SU-DHL-6 (cell line): ENCODE measurements around the gene SOCS3.

Source experiments
- H2AFZ ChIP-seq: fragments of 200-600 bp; sonication (generic); 2 replicates; pipeline ENCODE4 v1.6.1; 2014; ENCODE audit warnings: low read depth, mild to moderate bottlenecking, moderate library complexity, mixed read lengths, antibody characterized with exemption, low read length; ENCODE audit not compliant: severe bottlenecking
- H3F3A ChIP-seq: fragments of 200-600 bp; shearing (Covaris generic); 2 replicates; pipeline ENCODE4 v1.6.0; 2016; ENCODE audit warnings: antibody characterized with exemption, mild to moderate bottlenecking; ENCODE audit not compliant: insufficient read depth
- H3K27ac ChIP-seq: fragments of 200-600 bp; sonication (generic); 2 replicates; pipeline ENCODE4 v1.5.1; 2016; ENCODE audit warnings: low read depth, mild to moderate bottlenecking, low read length, moderate library complexity, mixed read lengths
- H3K27me3 ChIP-seq: fragments of 200-600 bp; sonication (generic), shearing (Covaris generic); 2 replicates; pipeline ENCODE4 v1.6.0; 2014; ENCODE audit warnings: mild to moderate bottlenecking, low read length
- H3K36me3 ChIP-seq: fragments of 200-600 bp; sonication (generic); 2 replicates; pipeline ENCODE4 v1.6.1; 2014; ENCODE audit warnings: mild to moderate bottlenecking, low read length, mixed read lengths
- H3K4me2 ChIP-seq: fragments of 300-600, 200-600 bp; shearing (Covaris generic), sonication (generic); 2 replicates; pipeline ENCODE4 v1.6.0; 2014; ENCODE audit warnings: low read length, low read depth, mild to moderate bottlenecking; ENCODE audit not compliant: poor library complexity, severe bottlenecking
- H3K4me3 ChIP-seq: fragments of 200-600 bp; sonication (generic); 2 replicates; pipeline ENCODE4 v1.5.1; 2014; ENCODE audit warnings: antibody characterized with exemption, low read length, mild to moderate bottlenecking, mixed read lengths; ENCODE audit not compliant: insufficient read depth, poor library complexity, severe bottlenecking
- H3K79me2 ChIP-seq: fragments of 200-600 bp; sonication (generic); 2 replicates; pipeline ENCODE4 v1.6.1; 2014; ENCODE audit warnings: mild to moderate bottlenecking, low read length, moderate library complexity; ENCODE audit not compliant: insufficient read depth
- H3K9ac ChIP-seq: fragments of 200-600 bp; sonication (generic); 2 replicates; pipeline ENCODE4 v1.7.0; 2014; ENCODE audit warnings: mild to moderate bottlenecking, low read length
- H3K9me2 ChIP-seq: fragments of 200-600 bp; sonication (generic); replicated peaks from 2 replicates; pipeline ENCODE4 v1.6.1; 2014; ENCODE audit warnings: low read length; ENCODE audit not compliant: insufficient read depth
- H3K9me3 ChIP-seq: fragments of 200-600 bp; sonication (generic); 2 replicates; pipeline ENCODE4 v1.6.1; 2014; ENCODE audit warnings: low read length, mixed read lengths; ENCODE audit not compliant: insufficient read depth
- H4K20me1 ChIP-seq: fragments of 200-600 bp; sonication (generic); 2 replicates; pipeline ENCODE4 v1.6.1; 2014; ENCODE audit warnings: low read depth, mild to moderate bottlenecking, antibody characterized with exemption, low read length, moderate library complexity, mixed read lengths
- EZH2phosphoT487 ChIP-seq: fragments of 200-600 bp; sonication (generic), shearing (Covaris generic); conservative IDR thresholded peaks from 2 replicates; pipeline ENCODE4 v1.6.1; 2018; ENCODE audit warnings: mild to moderate bottlenecking, antibody characterized with exemption, low read length, moderate library complexity, mixed read lengths
- TF ChIP-seq, protein P1 (sequence below): fragments of 200-600 bp; sonication (generic); IDR thresholded peaks from one replicate; pipeline ENCODE4 v1.5.1; 2017; ENCODE audit warnings: antibody characterized with exemption, mild to moderate bottlenecking, low read length, moderate library complexity; ENCODE audit not compliant: insufficient read depth, poor library complexity, severe bottlenecking

Gene SOCS3

DNA sequence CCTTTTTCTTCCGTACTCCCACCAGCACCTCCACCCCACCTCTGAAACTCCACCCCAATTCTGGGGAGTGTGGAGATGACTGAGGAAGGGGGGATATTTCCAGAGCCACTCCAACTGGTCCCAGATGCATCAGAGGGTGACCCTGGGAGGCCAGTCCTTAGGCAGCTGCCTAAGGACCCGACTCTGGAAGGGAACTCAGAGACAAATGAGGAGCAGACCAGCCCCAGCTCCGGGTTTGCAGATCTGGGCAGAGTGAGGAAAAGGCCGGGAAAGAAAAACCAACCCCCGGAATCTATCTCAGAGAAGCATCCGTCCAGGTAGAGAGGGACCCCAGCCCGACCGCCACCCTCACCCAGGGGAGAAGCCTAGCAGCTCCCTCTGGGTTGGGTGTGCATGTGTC is 41.5 kb downstream of the SOCS3 start:
- H3K27ac ChIP-seq: no peak overlapping the region
- no peak overlapping the region for H3K4me2 ChIP-seq

GRCh38 chr17:78317794-78318400 is 42.0 kb downstream of the SOCS3 start:
- TF ChIP-seq, protein P1, sequence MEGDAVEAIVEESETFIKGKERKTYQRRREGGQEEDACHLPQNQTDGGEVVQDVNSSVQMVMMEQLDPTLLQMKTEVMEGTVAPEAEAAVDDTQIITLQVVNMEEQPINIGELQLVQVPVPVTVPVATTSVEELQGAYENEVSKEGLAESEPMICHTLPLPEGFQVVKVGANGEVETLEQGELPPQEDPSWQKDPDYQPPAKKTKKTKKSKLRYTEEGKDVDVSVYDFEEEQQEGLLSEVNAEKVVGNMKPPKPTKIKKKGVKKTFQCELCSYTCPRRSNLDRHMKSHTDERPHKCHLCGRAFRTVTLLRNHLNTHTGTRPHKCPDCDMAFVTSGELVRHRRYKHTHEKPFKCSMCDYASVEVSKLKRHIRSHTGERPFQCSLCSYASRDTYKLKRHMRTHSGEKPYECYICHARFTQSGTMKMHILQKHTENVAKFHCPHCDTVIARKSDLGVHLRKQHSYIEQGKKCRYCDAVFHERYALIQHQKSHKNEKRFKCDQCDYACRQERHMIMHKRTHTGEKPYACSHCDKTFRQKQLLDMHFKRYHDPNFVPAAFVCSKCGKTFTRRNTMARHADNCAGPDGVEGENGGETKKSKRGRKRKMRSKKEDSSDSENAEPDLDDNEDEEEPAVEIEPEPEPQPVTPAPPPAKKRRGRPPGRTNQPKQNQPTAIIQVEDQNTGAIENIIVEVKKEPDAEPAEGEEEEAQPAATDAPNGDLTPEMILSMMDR: no peak
- TF ChIP-seq EZH2phosphoT487: no peak
- no peak overlapping the region for H3K4me2 ChIP-seq

More for the DNA sequence above, 41.5 kb downstream of the SOCS3 start:
- Histone ChIP-seq H3K9me3 (no peaks in the 10 kb centered on the region), H3K9me2 (no peaks in the 10 kb centered on the region), H3K36me3 (no peaks in the 10 kb centered on the region), H3F3A (no peaks in the 10 kb centered on the region), H3K27me3 (no peaks in the 10 kb centered on the region), H4K20me1 (no peaks in the 10 kb centered on the region), H2AFZ (no peak overlapping the region), H3K79me2 (no peaks in the 10 kb centered on the region), H3K9ac (no peak overlapping the region), H3K4me3 (no peak overlapping the region)
- TF ChIP-seq EZH2phosphoT487: no peak
- TF ChIP-seq, protein P1: no peak

GRCh38 chr17:78316867-78317789 is 42.7 kb downstream of the SOCS3 start:
- TF ChIP-seq EZH2phosphoT487: no peak
- TF ChIP-seq, protein P1: no peak
- Histone ChIP-seq H3K27me3 (no peaks in the 10 kb centered on the region), H3K79me2 (no peaks in the 10 kb centered on the region), H3K4me3 (no peak overlapping the region), H3K36me3 (no peaks in the 10 kb centered on the region), H2AFZ (no peak overlapping the region), H3K9me2 (no peaks in the 10 kb centered on the region), H3K27ac (no peak overlapping the region), H4K20me1 (no peaks in the 10 kb centered on the region), H3K9me3 (no peaks in the 10 kb centered on the region), H3K9ac (no peak overlapping the region), H3F3A (no peaks in the 10 kb centered on the region), H3K4me2 (no peak overlapping the region)

More at GRCh38 chr17:78317794-78318400, 42.0 kb downstream of the SOCS3 start:
- Histone ChIP-seq H3K9ac (no peak overlapping the region), H2AFZ (no peak overlapping the region), H3K27me3 (no peaks in the 10 kb centered on the region), H3K27ac (no peak overlapping the region), H3K36me3 (no peaks in the 10 kb centered on the region), H3K79me2 (no peaks in the 10 kb centered on the region), H3F3A (no peaks in the 10 kb centered on the region), H3K4me3 (no peak overlapping the region), H3K9me2 (no peaks in the 10 kb centered on the region), H4K20me1 (no peaks in the 10 kb centered on the region), H3K9me3 (no peaks in the 10 kb centered on the region)
